ENCODE measurements around the gene SLC2A8.

Gene SLC2A8

GRCh38 chr9:127399736-127400269 is 2.8 kb downstream of the SLC2A8 start:
- Histone ChIP-seq H3K9me3 (no peaks in the 10 kb centered on the region), H3K4me3 (ENCODE audit: low read depth, low read length) (no peak overlapping the region), H3K4me1 (peaks cover 9% of the 10 kb centered on the region), H3K27me3 (no peaks in the 10 kb centered on the region), H3K36me3 (peaks cover 10% of the 10 kb centered on the region)
- no peak for DNase-seq
- no peak for TF ChIP-seq CTCF (IDR thresholded peaks at IDR 0.05; ENCODE audit: low read depth, low read length)

- Histone ChIP-seq H3K27me3 (no peaks in the 10 kb centered on the region), H3K9me3 (no peaks in the 10 kb centered on the region), H3K36me3 (peaks cover 19% of the 10 kb centered on the region), H3K4me3 (ENCODE audit: low read depth, low read length) (no peak overlapping the region), H3K4me1 (peaks cover 22% of the 10 kb centered on the region)
- DNase-seq = no peak
- no peak for TF ChIP-seq CTCF (IDR thresholded peaks at IDR 0.05; ENCODE audit: low read depth, low read length)
Observed at GRCh38 chr9:127402401-127403090, 5.6 kb downstream of the SLC2A8 start.

GRCh38 chr9:127403507-127404192 is 6.7 kb downstream of the SLC2A8 start:
- peaks cover 18% of the 10 kb centered on the region for H3K4me1 ChIP-seq
- no peaks in the 10 kb centered on the region for H3K9me3 ChIP-seq
- no peak overlapping the region for H3K4me3 ChIP-seq (ENCODE audit: low read depth, low read length)
- DNase-seq = no peak
- peaks cover 19% of the 10 kb centered on the region for H3K36me3 ChIP-seq
- no peaks in the 10 kb centered on the region for H3K27me3 ChIP-seq
- TF ChIP-seq CTCF (IDR thresholded peaks at IDR 0.05; ENCODE audit: low read depth, low read length) = no peak

- peaks cover 18% of the 10 kb centered on the region for H3K4me1 ChIP-seq
- H3K27me3 ChIP-seq = no peaks in the 10 kb centered on the region
- TF ChIP-seq CTCF (IDR thresholded peaks at IDR 0.05; ENCODE audit: low read depth, low read length) = no peak
- H3K9me3 ChIP-seq = no peaks in the 10 kb centered on the region
- no peak overlapping the region for H3K4me3 ChIP-seq (ENCODE audit: low read depth, low read length)
- DNase-seq = no peak
- peaks cover 19% of the 10 kb centered on the region for H3K36me3 ChIP-seq
Observed at GRCh38 chr9:127404631-127405030, 7.7 kb downstream of the SLC2A8 start.

- peaks cover 19% of the 10 kb centered on the region for H3K36me3 ChIP-seq
- peaks cover 18% of the 10 kb centered on the region for H3K4me1 ChIP-seq
- TF ChIP-seq CTCF (IDR thresholded peaks at IDR 0.05; ENCODE audit: low read depth, low read length) = no peak
- no peak overlapping the region for H3K4me3 ChIP-seq (ENCODE audit: low read depth, low read length)
- no peaks in the 10 kb centered on the region for H3K9me3 ChIP-seq
- H3K27me3 ChIP-seq = no peaks in the 10 kb centered on the region
- DNase-seq = no peak
Observed at GRCh38 chr9:127405344-127406125, 8.6 kb downstream of the SLC2A8 start.
